ENCODE results near the gene IFTAP. TPM values are rescaled to one million over a fixed set of nuclear protein-coding genes. Genes with fewer than 3 reads are reported as not detected.
A peak's percentile ranks its signal among the peaks of the same experiment; 100 is the strongest.

IFTAP gene
- total RNA-seq, 1 donor from 2014 or later: 7.1 TPM

DNA sequence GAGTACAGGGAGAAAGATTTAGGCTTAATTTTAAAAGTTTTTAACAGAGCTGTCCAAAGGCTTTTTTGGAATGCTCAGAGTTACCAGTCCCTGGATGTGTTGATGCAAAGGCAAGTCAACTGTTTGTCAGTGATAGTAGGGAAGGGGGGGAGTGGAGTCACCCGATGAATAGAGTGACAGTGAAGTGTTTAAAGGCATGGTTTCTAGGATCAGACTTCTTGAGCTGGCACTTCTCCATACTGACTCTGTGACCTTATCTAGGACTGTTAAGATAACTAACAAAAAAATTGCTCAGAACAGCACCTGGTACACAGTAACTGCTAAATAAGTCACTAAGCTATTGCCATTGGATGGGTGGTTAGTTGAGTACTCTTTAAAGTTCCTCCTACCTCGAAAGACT is 15.1 kb downstream of the IFTAP start:
- TF ChIP-seq, protein P1, sequence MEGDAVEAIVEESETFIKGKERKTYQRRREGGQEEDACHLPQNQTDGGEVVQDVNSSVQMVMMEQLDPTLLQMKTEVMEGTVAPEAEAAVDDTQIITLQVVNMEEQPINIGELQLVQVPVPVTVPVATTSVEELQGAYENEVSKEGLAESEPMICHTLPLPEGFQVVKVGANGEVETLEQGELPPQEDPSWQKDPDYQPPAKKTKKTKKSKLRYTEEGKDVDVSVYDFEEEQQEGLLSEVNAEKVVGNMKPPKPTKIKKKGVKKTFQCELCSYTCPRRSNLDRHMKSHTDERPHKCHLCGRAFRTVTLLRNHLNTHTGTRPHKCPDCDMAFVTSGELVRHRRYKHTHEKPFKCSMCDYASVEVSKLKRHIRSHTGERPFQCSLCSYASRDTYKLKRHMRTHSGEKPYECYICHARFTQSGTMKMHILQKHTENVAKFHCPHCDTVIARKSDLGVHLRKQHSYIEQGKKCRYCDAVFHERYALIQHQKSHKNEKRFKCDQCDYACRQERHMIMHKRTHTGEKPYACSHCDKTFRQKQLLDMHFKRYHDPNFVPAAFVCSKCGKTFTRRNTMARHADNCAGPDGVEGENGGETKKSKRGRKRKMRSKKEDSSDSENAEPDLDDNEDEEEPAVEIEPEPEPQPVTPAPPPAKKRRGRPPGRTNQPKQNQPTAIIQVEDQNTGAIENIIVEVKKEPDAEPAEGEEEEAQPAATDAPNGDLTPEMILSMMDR (IDR thresholded peaks at IDR 0.05): no peak
- no peaks in the 10 kb centered on the region for H3K9me3 ChIP-seq
- no peaks in the 10 kb centered on the region for H3K4me1 ChIP-seq
- no peaks in the 10 kb centered on the region for H3K36me3 ChIP-seq
- no peak overlapping the region for H3K27ac ChIP-seq
- no peak for DNase-seq (ENCODE audit: low spot score in 2 of 2)
- H3K27me3 ChIP-seq: no peaks in the 10 kb centered on the region
- H3K4me3 ChIP-seq: no peak overlapping the region
- intact Hi-C loops (cut with DNase I): no loop called here

DNA sequence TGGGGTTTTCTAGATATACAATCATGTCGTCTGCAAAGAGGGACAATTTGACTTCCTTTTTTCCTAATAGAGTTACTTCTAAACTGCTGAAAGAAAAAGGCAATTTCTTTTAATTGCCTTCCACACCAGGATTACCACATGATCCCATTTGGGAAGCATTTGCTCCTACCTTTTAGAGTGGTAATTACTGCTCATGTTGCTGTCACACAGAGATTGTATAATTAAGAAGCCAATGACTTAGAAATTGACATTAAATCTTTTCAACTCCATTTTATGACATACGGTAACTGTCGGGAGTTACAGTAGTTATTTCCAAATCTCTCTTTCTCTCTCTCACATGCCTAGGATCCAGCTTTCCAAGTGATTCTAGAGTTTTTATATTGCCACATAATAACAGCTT is 21.5 kb downstream of the IFTAP start:
- DNase-seq (ENCODE audit: low spot score in 2 of 2): no peak
- Histone ChIP-seq H3K4me1 (no peaks in the 10 kb centered on the region), H3K9me3 (no peaks in the 10 kb centered on the region), H3K4me3 (no peak overlapping the region), H3K36me3 (no peaks in the 10 kb centered on the region), H3K27ac (no peak overlapping the region), H3K27me3 (no peaks in the 10 kb centered on the region)
- TF ChIP-seq, protein P1 (IDR thresholded peaks at IDR 0.05): no peak
- intact Hi-C loops (cut with DNase I): no loop called here

DNA sequence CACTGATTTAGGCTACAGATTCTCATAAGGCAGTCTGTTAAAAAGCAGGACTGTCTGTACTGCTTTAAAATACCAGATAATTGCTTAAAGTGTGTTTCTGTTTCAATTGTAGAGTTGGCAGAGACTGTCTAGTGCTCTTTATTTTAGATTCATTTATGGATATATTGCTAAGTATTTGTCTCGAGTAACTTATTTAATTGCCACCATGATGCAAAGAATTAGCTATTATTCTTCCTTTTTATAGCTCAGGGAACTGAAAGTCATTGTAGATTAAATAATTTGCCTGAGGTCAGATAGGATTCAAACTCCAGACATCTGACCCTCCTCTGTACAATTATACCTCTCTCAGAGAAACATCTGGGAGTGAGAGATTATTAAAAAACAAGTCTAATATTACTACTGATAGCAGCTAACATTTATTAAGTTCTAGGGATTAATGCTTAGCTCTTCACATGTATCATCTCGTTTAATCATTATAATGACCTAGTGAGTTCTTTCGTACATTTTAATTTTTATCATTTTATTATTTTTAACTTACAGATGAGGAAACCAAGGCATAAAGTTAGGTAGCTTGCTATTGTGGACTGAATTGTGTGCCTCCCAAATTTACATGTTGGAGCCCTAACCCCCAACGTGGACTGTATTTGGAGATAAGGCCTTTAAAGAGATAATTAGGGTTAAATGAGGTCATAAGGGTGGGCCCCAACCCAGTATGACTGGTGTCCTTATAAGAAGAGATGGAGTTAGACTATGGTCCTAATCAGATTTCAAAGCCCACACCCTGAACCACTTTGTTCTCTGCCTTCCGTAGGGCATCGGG is 23.5 kb downstream of the IFTAP start:
- Histone ChIP-seq H3K36me3 (no peaks in the 10 kb centered on the region), H3K27ac (no peak overlapping the region), H3K4me3 (no peak overlapping the region), H3K27me3 (no peaks in the 10 kb centered on the region), H3K9me3 (no peaks in the 10 kb centered on the region), H3K4me1 (no peaks in the 10 kb centered on the region)
- TF ChIP-seq, protein P1 (IDR thresholded peaks at IDR 0.05): no peak
- no peak for DNase-seq (ENCODE audit: low spot score in 2 of 2)
- intact Hi-C loops (cut with DNase I): no loop called here

DNA sequence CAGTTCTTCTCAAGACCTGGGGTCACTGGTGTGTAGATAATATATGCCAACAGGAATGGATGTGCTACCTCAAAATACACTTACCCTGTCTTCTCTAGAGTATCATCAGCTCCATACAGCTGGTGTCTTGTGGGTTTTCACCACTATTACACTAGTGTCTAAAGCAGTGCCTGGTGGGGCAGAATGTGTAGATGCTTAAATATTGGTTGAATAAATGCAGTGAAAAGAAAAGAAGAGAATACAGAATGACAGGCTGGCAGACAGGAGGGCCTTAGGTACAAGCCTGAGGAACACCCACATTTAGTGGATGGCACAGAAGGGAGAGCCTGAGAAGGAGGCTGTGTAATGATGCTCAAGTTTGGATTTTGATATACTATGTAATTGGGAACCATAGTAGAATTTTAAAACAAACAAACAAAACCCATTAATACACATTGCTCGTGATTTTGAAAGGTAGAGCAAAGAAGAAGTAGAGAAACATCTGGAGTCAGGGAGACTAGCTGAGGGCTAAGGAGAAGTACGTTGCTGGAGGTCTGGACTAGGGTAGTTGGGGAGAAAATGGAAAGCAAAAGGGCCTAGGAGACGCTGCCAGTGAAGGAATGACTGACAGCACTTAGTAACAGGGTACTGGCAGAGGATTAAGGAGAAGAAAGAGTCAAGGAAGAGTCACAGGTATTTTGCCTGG is 24.2 kb downstream of the IFTAP start:
- intact Hi-C loops (cut with DNase I): no loop called here
- TF ChIP-seq, protein P1 (IDR thresholded peaks at IDR 0.05): no peak
- no peak overlapping the region for H3K27ac ChIP-seq
- no peaks in the 10 kb centered on the region for H3K36me3 ChIP-seq
- DNase-seq (ENCODE audit: low spot score in 2 of 2): no peak
- H3K4me3 ChIP-seq: peak overlapping the region in 1 of 2 donors; percentile 39
- no peaks in the 10 kb centered on the region for H3K27me3 ChIP-seq
- no peaks in the 10 kb centered on the region for H3K9me3 ChIP-seq
- no peaks in the 10 kb centered on the region for H3K4me1 ChIP-seq

DNA sequence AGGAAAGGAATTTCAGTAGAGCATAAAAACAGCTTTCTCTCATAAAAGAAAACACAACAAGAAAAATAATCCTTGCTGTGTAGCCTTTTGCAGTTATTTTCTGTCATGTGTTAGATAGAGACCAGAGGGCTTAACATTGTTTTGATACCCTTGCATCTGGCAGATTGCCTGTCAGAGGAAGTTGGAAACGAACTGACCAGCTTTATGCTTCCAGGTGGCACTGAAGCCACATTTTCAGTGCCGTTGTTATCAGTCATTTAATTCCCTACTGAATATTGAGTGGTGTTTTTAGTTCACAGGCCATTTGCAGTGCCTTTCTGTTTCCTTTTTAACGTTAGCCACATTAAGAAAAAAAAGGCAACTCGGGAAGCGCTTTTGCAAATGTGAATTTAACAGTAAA is 25.2 kb downstream of the IFTAP start:
- Histone ChIP-seq H3K36me3 (no peaks in the 10 kb centered on the region), H3K27me3 (no peaks in the 10 kb centered on the region), H3K27ac (no peak overlapping the region), H3K9me3 (no peaks in the 10 kb centered on the region), H3K4me3 (peak overlapping the region in 1 of 2 donors; percentile 39), H3K4me1 (no peaks in the 10 kb centered on the region)
- no peak for DNase-seq (ENCODE audit: low spot score in 2 of 2)
- TF ChIP-seq, protein P1 (IDR thresholded peaks at IDR 0.05): no peak
- intact Hi-C loops (cut with DNase I): no loop called here

Measured in ascending aorta (tissue), 2 donors.